Adipocyte (in vitro differentiated cells): ENCODE measurements around the gene ZNF639.
A peak's percentile ranks its signal among the peaks of the same experiment; 100 is the strongest.
"Not testable (repeated sequence)": the region's sequence is repeated elsewhere in the genome, so short reads cannot be mapped to it uniquely, and the experiment has no call there.

Experiments used
- DNase-seq: peaks from one replicate; pipeline ENCODE4 v3.0.0-alpha.2; 2015; ENCODE audit warnings: low read depth
- H3K27me3 ChIP-seq: replicated peaks from 2 replicates; pipeline ENCODE4 v1.7.0; 2013; ENCODE audit warnings: mild to moderate bottlenecking, low read length, moderate library complexity; ENCODE audit not compliant: control insufficient read depth, insufficient read depth
- H3K36me3 ChIP-seq: 2 replicates; pipeline ENCODE4 v1.7.0; 2013; ENCODE audit warnings: low read length, mild to moderate bottlenecking, moderate library complexity; ENCODE audit not compliant: control insufficient read depth, insufficient read depth, severe bottlenecking
- H3K4me1 ChIP-seq: 2 replicates; pipeline ENCODE4 v1.7.0; 2013; ENCODE audit warnings: mild to moderate bottlenecking, low read length, moderate library complexity; ENCODE audit not compliant: control insufficient read depth, insufficient read depth
- H3K4me3 ChIP-seq: 2 replicates; pipeline ENCODE4 v1.7.0; 2013; ENCODE audit warnings: mild to moderate bottlenecking, low read length, moderate library complexity
- H3K9ac ChIP-seq: 2 replicates; pipeline ENCODE4 v1.7.0; 2013; ENCODE audit warnings: mild to moderate bottlenecking, low read length, moderate library complexity
- H3K9me3 ChIP-seq: 2 replicates; pipeline ENCODE4 v1.7.0; 2013; ENCODE audit warnings: mild to moderate bottlenecking, low read length, moderate library complexity; ENCODE audit not compliant: control insufficient read depth

Gene ZNF639, protein sequence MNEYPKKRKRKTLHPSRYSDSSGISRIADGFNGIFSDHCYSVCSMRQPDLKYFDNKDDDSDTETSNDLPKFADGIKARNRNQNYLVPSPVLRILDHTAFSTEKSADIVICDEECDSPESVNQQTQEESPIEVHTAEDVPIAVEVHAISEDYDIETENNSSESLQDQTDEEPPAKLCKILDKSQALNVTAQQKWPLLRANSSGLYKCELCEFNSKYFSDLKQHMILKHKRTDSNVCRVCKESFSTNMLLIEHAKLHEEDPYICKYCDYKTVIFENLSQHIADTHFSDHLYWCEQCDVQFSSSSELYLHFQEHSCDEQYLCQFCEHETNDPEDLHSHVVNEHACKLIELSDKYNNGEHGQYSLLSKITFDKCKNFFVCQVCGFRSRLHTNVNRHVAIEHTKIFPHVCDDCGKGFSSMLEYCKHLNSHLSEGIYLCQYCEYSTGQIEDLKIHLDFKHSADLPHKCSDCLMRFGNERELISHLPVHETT

GRCh38 chr3:179322286-179323196, at the start of gene ZNF639:
Gene ZNF639, plus strand, starts transcription at chr3:179323031. Its CDS starts 5,263 bp downstream, at chr3:179328294.
- peak within 1 kb of the TSS; percentile 96 for H3K4me3 ChIP-seq
- H3K9ac ChIP-seq: peak within 1 kb of the TSS; percentile 97
- H3K4me1 ChIP-seq: peaks cover 25% of the 10 kb centered on the region

GRCh38 chr3:179274434-179274833, 48.4 kb upstream of the ZNF639 start:
- H3K4me1 ChIP-seq, H3K9me3 ChIP-seq, H3K4me3 ChIP-seq, H3K9ac ChIP-seq, H3K27me3 ChIP-seq, DNase-seq, H3K36me3 ChIP-seq: not testable (repeated sequence)

More at GRCh38 chr3:179322286-179323196, at the start of gene ZNF639:
- Histone ChIP-seq H3K9me3 (no peaks in the 10 kb centered on the region), H3K36me3 (no peaks in the 10 kb centered on the region), H3K27me3 (no peaks in the 10 kb centered on the region)
- peak; percentile 95 for DNase-seq

GRCh38 chr3:179276001-179276400, 46.8 kb upstream of the ZNF639 start:
- DNase-seq: no peak
- H3K36me3 ChIP-seq: no peaks in the 10 kb centered on the region
- H3K4me1 ChIP-seq: no peaks in the 10 kb centered on the region
- H3K9me3 ChIP-seq: no peaks in the 10 kb centered on the region
- no peak overlapping the region for H3K9ac ChIP-seq
- no peak overlapping the region for H3K4me3 ChIP-seq
- no peaks in the 10 kb centered on the region for H3K27me3 ChIP-seq

GRCh38 chr3:179276743-179277142, 46.1 kb upstream of the ZNF639 start:
- H3K4me1 ChIP-seq: no peaks in the 10 kb centered on the region
- H3K9ac ChIP-seq: no peak overlapping the region
- no peaks in the 10 kb centered on the region for H3K27me3 ChIP-seq
- H3K9me3 ChIP-seq: no peaks in the 10 kb centered on the region
- no peaks in the 10 kb centered on the region for H3K36me3 ChIP-seq
- H3K4me3 ChIP-seq: no peak overlapping the region
- no peak for DNase-seq

DNA sequence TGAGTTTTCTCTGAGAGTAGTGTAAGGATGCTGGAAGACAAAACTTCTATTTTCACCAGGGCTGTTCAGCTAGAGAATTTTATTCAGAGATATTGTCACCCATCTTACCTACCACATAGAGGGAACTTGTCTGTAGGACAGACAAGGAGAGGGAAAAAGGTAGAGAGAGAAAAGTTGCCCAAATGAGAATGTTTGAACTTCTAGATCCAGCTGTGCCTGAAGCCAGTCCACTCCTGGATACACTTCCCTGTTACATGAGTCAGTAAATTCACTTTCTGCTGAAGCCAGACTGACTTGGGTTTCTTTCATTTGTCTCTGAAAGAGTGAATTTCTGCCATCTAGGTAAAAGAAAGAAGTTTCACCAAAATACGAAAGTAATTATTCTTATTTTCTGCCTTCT, 44.7 kb upstream of the ZNF639 start:
- Histone ChIP-seq H3K4me1 (no peaks in the 10 kb centered on the region), H3K9me3 (no peaks in the 10 kb centered on the region), H3K27me3 (no peaks in the 10 kb centered on the region), H3K36me3 (no peaks in the 10 kb centered on the region), H3K9ac (no peak overlapping the region), H3K4me3 (no peak overlapping the region)
- DNase-seq: no peak

DNA sequence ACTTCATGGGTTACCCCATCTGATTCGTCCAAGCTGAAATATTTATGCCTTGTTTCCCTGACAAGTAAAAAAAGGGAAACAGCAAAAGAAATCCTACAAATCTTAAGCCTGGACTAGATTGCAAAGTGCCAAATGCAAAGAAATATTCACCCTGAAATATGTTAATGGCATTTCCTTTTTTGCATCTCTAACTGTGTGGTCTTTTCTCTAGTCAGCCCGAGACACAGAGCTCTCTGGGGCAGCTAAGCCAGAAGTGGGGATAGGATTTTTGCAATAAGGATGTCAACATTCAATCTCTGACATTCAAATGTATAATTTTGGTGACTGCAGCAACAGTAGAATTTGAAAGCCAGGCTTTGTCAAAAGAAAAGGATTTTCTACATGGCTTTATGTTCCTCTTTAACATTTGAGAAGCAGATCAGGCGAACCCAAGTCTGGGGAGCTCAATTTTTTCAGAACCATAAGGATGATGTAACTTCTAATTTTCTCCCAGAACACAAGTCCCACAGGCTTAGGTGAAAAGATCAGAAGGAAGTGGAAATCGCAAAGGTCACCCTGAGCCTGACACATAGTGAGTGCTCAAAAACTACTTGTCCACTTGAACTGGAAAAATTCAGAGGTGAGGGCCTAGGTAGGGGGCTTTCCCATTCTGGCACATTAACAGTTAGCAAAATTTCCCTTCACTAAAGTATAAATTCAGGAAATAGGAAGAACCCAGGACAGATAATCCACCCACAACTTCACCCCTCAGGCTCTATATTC, 43.7 kb upstream of the ZNF639 start:
- no peaks in the 10 kb centered on the region for H3K4me1 ChIP-seq
- no peak overlapping the region for H3K4me3 ChIP-seq
- no peaks in the 10 kb centered on the region for H3K9me3 ChIP-seq
- H3K9ac ChIP-seq: no peak overlapping the region
- H3K36me3 ChIP-seq: no peaks in the 10 kb centered on the region
- no peak for DNase-seq
- no peaks in the 10 kb centered on the region for H3K27me3 ChIP-seq

DNA sequence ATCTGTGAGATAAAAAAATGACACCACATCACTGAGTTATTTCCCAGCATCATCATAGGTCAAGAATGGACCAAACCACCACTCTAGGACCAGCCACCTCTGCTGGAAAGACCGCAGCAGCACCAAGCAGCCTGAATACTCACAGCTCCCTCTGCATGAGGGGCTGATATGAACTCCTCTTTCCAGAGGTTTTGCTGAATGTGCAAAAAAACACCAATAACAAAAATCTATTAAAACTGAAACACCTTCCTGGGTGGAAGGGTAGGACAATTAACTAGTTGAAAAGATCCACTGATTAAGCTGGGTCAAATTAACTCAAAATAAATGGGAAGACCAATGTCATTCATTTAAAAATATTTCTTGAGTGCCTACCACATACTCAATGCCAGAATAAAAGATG, 43.0 kb upstream of the ZNF639 start:
- no peak for DNase-seq
- Histone ChIP-seq H3K9me3 (no peaks in the 10 kb centered on the region), H3K4me3 (no peak overlapping the region), H3K27me3 (no peaks in the 10 kb centered on the region), H3K4me1 (no peaks in the 10 kb centered on the region), H3K36me3 (no peaks in the 10 kb centered on the region), H3K9ac (no peak overlapping the region)

- Histone ChIP-seq H3K9ac (no peak overlapping the region), H3K27me3 (no peaks in the 10 kb centered on the region), H3K9me3 (no peaks in the 10 kb centered on the region), H3K4me1 (no peaks in the 10 kb centered on the region), H3K36me3 (no peaks in the 10 kb centered on the region), H3K4me3 (no peak overlapping the region)
- DNase-seq: no peak
Measured at GRCh38 chr3:179281825-179282224, 41.0 kb upstream of the ZNF639 start.

- Histone ChIP-seq H3K4me3 (no peak overlapping the region), H3K4me1 (no peaks in the 10 kb centered on the region), H3K27me3 (no peaks in the 10 kb centered on the region), H3K36me3 (no peaks in the 10 kb centered on the region), H3K9ac (no peak overlapping the region), H3K9me3 (no peaks in the 10 kb centered on the region)
- DNase-seq: no peak
Measured at GRCh38 chr3:179286331-179286730, 36.5 kb upstream of the ZNF639 start.

DNA sequence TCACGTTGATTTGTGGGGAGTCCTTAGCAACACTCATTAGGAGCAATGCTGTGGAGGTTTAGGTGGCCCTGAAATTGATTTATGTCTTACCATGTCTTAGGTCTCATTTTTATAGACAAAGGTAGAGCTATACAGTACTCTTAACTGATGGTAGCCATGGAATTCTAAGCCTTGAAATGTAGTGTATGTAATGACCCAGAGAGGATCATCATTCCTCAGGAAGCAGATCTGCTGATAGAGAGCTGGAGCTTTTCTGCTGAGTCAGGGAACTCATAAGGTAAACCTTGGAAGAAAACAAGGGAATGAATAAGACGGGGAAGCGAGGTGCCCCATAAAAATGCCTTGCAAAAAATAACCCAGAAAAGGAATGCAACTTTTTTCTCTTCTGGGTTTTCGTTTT, 34.0 kb upstream of the ZNF639 start:
- H3K9ac ChIP-seq: no peak overlapping the region
- no peaks in the 10 kb centered on the region for H3K9me3 ChIP-seq
- no peak for DNase-seq

DNA sequence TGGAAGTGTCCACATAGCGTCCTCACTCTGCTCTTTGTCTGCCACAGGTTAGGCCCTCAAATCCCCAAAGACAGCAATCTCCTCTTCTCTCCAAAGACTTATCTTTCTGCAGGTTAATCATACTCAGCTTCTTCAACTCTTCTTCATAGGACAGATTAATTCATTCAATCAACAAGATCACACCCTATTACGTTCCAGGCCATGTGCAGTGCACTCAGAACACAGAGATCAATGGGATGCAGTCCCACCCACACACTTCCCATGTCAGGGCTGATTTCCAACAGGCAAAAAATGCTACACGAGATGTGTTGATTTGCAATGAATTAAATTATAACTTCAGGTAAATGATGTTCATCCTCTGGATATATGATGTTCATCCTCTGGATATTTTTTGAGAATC, 33.5 kb upstream of the ZNF639 start:
- no peaks in the 10 kb centered on the region for H3K4me1 ChIP-seq
- no peak overlapping the region for H3K4me3 ChIP-seq
- DNase-seq: no peak
- no peak overlapping the region for H3K9ac ChIP-seq
- no peaks in the 10 kb centered on the region for H3K36me3 ChIP-seq
- H3K27me3 ChIP-seq: peaks cover 2% of the 10 kb centered on the region
- H3K9me3 ChIP-seq: no peaks in the 10 kb centered on the region

More for the DNA sequence above, 34.0 kb upstream of the ZNF639 start:
- H3K4me1 ChIP-seq: no peaks in the 10 kb centered on the region
- H3K4me3 ChIP-seq: no peak overlapping the region
- no peaks in the 10 kb centered on the region for H3K36me3 ChIP-seq
- peaks cover 2% of the 10 kb centered on the region for H3K27me3 ChIP-seq
